Loucy (cell line): Measurements from ENCODE around the gene YOD1.

Experiments
- H2AFZ ChIP-seq: fragments of 200-600 bp; sonication (generic); 2 replicates; pipeline ENCODE4 v1.6.0; 2016; ENCODE audit warnings: antibody characterized with exemption, mild to moderate bottlenecking, low read length, moderate library complexity
- H3F3A ChIP-seq: fragments of 200-600 bp; 2 replicates; pipeline ENCODE4 v1.6.0; 2016; ENCODE audit warnings: antibody characterized with exemption, low read depth, mild to moderate bottlenecking
- H3K27me3 ChIP-seq: fragments of 200-600 bp; sonication (generic); 2 replicates; pipeline ENCODE4 v1.6.1; 2014; ENCODE audit warnings: low read length, mild to moderate bottlenecking; ENCODE audit not compliant: insufficient read depth, poor library complexity, severe bottlenecking
- H3K36me3 ChIP-seq: fragments of 200-600 bp; sonication (generic); 2 replicates; pipeline ENCODE4 v1.6.1; 2016; ENCODE audit warnings: low read length; ENCODE audit not compliant: insufficient read depth
- H3K4me1 ChIP-seq: fragments of 200-600 bp; sonication (generic); 2 replicates; pipeline ENCODE4 v1.5.1; 2014; ENCODE audit warnings: low read length, mild to moderate bottlenecking; ENCODE audit not compliant: insufficient read depth, poor library complexity, severe bottlenecking
- H3K4me2 ChIP-seq: fragments of 200-600 bp; sonication (generic); 2 replicates; pipeline ENCODE4 v1.6.0; 2014; ENCODE audit warnings: antibody characterized with exemption, low read length, low read depth, mild to moderate bottlenecking; ENCODE audit not compliant: poor library complexity, severe bottlenecking
- H3K4me3 ChIP-seq: fragments of 200-600 bp; sonication (generic); 2 replicates; pipeline ENCODE4 v1.5.1; 2014; ENCODE audit warnings: low read length, mild to moderate bottlenecking, mixed read lengths; ENCODE audit not compliant: poor library complexity, severe bottlenecking
- H3K79me2 ChIP-seq: fragments of 200-600 bp; sonication (generic); 2 replicates; pipeline ENCODE4 v1.6.1; 2014; ENCODE audit warnings: low read length; ENCODE audit not compliant: insufficient read depth
- H3K9ac ChIP-seq: fragments of 200-600 bp; sonication (generic); 2 replicates; pipeline ENCODE4 v1.6.0; 2014; ENCODE audit warnings: mild to moderate bottlenecking, low read depth, low read length, moderate library complexity; ENCODE audit not compliant: poor library complexity, severe bottlenecking
- H3K9me2 ChIP-seq: fragments of 200-600 bp; sonication (generic); replicated peaks from 2 replicates; pipeline ENCODE4 v1.6.1; 2016; ENCODE audit warnings: low read depth, low read length, mixed read lengths
- H3K9me3 ChIP-seq: fragments of 200-600 bp; sonication (generic); 2 replicates; pipeline ENCODE4 v1.6.1; 2014; ENCODE audit warnings: mild to moderate bottlenecking, antibody characterized with exemption, low read length, low read depth; ENCODE audit not compliant: insufficient read depth
- H4K20me1 ChIP-seq: fragments of 200-600 bp; sonication (generic); 2 replicates; pipeline ENCODE4 v1.6.0; 2014; ENCODE audit warnings: antibody characterized with exemption, low read length, mild to moderate bottlenecking; ENCODE audit not compliant: insufficient read depth, poor library complexity, severe bottlenecking
- EZH2phosphoT487 ChIP-seq: fragments of 200-600 bp; IDR thresholded peaks from 2 replicates; pipeline ENCODE4 v1.6.1; 2018; ENCODE audit warnings: antibody characterized with exemption, mild to moderate bottlenecking, moderate library complexity, borderline replicate concordance
- TF ChIP-seq, protein P1 (sequence below): fragments of 200-600 bp; sonication (generic); conservative IDR thresholded peaks from 2 replicates; pipeline ENCODE4 v1.5.1; 2014; ENCODE audit warnings: mild to moderate bottlenecking, antibody characterized with exemption, low read length

YOD1 gene

GRCh38 chr1:207079706-207080241 is 28.8 kb upstream of the YOD1 start:
- Histone ChIP-seq H4K20me1 (no peaks in the 10 kb centered on the region), H3K4me2 (no peak overlapping the region), H3K79me2 (no peaks in the 10 kb centered on the region), H3K9ac (no peak overlapping the region), H3K36me3 (no peaks in the 10 kb centered on the region), H3K27me3 (no peaks in the 10 kb centered on the region), H3K4me1 (no peaks in the 10 kb centered on the region), H3K9me3 (no peaks in the 10 kb centered on the region), H3K9me2 (no peaks in the 10 kb centered on the region), H3K4me3 (no peak overlapping the region), H3F3A (no peaks in the 10 kb centered on the region), H2AFZ (no peak overlapping the region)
- TF ChIP-seq EZH2phosphoT487, result no peak
- TF ChIP-seq, protein P1, sequence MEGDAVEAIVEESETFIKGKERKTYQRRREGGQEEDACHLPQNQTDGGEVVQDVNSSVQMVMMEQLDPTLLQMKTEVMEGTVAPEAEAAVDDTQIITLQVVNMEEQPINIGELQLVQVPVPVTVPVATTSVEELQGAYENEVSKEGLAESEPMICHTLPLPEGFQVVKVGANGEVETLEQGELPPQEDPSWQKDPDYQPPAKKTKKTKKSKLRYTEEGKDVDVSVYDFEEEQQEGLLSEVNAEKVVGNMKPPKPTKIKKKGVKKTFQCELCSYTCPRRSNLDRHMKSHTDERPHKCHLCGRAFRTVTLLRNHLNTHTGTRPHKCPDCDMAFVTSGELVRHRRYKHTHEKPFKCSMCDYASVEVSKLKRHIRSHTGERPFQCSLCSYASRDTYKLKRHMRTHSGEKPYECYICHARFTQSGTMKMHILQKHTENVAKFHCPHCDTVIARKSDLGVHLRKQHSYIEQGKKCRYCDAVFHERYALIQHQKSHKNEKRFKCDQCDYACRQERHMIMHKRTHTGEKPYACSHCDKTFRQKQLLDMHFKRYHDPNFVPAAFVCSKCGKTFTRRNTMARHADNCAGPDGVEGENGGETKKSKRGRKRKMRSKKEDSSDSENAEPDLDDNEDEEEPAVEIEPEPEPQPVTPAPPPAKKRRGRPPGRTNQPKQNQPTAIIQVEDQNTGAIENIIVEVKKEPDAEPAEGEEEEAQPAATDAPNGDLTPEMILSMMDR, result no peak

- Histone ChIP-seq H3K4me2 (no peak overlapping the region), H3K4me1 (no peaks in the 10 kb centered on the region), H3K36me3 (no peaks in the 10 kb centered on the region), H3K9ac (no peak overlapping the region), H3K9me3 (no peaks in the 10 kb centered on the region), H2AFZ (no peak overlapping the region), H3K4me3 (no peak overlapping the region), H3K27me3 (no peaks in the 10 kb centered on the region), H3K79me2 (no peaks in the 10 kb centered on the region), H3F3A (no peaks in the 10 kb centered on the region), H4K20me1 (no peaks in the 10 kb centered on the region), H3K9me2 (no peaks in the 10 kb centered on the region)
- TF ChIP-seq, protein P1, result no peak
- no peak for TF ChIP-seq EZH2phosphoT487
Measured at GRCh38 chr1:207078578-207079132, 27.6 kb upstream of the YOD1 start.

- Histone ChIP-seq H3K36me3 (no peaks in the 10 kb centered on the region), H3K4me1 (no peaks in the 10 kb centered on the region), H3K9ac (no peak overlapping the region), H2AFZ (no peak overlapping the region), H3K79me2 (no peaks in the 10 kb centered on the region), H3K27me3 (no peaks in the 10 kb centered on the region), H3K9me2 (no peaks in the 10 kb centered on the region), H4K20me1 (no peaks in the 10 kb centered on the region), H3K4me2 (no peak overlapping the region), H3K9me3 (no peaks in the 10 kb centered on the region), H3K4me3 (no peak overlapping the region), H3F3A (no peaks in the 10 kb centered on the region)
- TF ChIP-seq, protein P1, result peak; percentile 90
- TF ChIP-seq EZH2phosphoT487, result no peak
Measured at GRCh38 chr1:207077470-207078377, 26.7 kb upstream of the YOD1 start.
